Caki2 (cell line): ENCODE measurements around the gene DENND5A. TPM values are rescaled to one million over a fixed set of nuclear protein-coding genes. Genes with fewer than 3 reads are reported as not detected.
A peak's percentile ranks its signal among the peaks of the same experiment; 100 is the strongest.

Experiments used
- DNase-seq: peaks from one replicate; pipeline ENCODE4 v3.0.0-alpha.2; 2015; ENCODE audit warnings: low read depth
- in situ Hi-C: cut with HindIII; loops from 2 replicates; pipeline ENCODE4 v1.10.0; 2016; ENCODE audit warnings: low sequenced_read_pairs, low pct_unique_long_range_greater_than_20kb, mixed read lengths
- total RNA-seq: library from RNA; depleted of rRNA; stranded (reverse); fragments of >200 nt; shearing (Covaris generic); gene quantifications from 2 replicates; pipeline ENCODE4 v1.2.3, GENCODE V29; 2014; ENCODE audit warnings: low replicate concordance

Gene DENND5A
- total RNA-seq, 1 experiment from 2014 or later = 105 TPM

DNA sequence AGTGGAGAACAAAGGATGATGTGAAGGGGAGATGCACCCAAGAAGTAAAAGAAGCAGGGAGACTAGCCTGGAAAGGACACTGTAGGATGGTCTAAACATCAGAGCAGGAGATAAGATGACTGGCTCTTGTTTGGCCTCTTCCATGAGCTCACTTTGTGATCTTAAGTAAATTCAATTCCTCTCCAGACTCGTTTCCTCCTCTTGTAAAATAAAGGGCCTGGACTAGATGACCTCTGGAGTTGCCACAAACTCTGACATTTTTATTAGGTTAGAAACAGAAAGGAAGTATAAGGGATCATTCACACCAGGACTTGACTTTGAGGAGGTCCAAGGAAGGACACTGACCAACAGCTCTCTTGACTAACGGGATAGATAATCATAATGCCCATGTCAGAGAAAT is 113.5 kb downstream of the DENND5A start:
- in situ Hi-C loops = no loop called here
- DNase-seq = no peak

DNA sequence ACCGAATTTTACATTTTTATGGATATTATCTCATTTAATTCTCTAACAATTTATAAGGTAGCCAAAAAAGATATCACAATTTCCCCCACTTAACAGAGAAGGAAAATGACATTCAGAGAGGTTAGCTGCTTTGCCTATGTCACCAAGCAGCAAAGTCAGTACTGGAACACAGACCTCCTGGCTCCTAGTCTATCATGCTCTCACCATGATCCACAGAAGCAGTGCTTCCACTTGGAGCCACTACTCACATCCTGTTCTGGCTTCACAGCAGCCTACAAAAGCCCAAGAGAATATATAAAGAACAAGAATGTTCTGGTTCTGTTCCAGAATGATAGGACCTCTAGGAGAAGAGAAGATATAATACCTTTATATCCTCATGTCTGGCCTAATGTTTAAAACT is 114.2 kb downstream of the DENND5A start:
- DNase-seq = no peak
- in situ Hi-C loops = no loop called here

DNA sequence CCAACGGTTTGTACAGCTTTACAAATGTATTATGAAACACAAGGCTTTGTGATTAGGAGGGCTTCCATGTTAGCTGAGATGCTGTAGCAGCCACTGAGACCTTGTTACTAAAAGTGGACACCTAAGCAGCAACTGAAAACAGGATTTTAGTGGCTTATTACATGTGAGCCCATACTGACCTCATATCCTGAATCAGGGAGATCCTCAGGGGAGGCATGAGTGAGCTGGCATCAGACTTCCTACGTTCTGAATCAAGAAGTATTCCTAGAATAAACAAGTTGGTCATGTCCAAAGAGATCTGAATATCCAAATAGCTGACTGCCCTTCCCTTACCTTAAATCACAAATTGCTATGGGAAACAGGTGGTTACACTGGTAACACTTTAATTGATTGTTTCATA is 114.6 kb downstream of the DENND5A start:
- DNase-seq = no peak
- in situ Hi-C loops = no loop called here

DNA sequence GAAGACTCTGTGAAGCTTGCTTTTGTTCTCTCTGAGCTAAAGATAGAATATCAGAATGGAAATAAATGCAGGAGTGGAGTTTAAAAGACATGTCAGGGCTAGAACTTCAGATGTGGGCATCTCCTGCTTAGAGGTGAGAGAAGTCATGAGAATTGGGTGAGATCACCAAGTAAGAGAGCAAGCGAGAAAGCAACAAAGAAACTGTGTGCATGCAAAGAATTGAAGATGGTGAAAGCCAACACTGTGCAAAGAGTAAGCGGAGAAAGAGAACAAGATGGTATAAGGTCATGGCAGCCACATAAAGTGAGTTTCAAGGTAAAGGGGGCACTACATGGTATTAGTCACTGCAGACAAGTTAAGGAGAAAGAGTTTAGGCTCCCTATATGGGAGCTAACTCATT is 116.4 kb downstream of the DENND5A start:
- in situ Hi-C loops = no loop called here

DNA sequence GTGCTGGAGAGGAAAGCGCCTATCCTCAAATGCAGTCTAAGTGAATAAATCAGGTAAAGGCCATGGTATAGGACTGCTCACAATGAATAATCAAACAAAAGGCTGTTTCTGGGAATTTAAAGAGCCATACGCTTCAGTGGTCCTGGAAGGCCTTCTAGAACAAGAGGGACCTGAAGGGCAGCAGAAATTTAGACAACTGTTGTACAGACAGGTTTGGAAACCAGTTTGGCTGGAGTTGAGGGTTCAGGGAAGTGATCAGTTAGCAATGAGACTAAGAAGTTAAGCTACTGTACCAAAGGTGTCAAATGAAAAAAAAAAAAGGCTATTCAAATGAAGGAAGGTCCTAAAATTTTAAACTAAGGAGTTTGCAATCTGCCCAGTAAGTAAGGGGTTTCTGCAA is 117.1 kb downstream of the DENND5A start:
- in situ Hi-C loops = no loop called here
- no peak for DNase-seq

More for the DNA sequence above, 116.4 kb downstream of the DENND5A start:
- DNase-seq = no peak

DNA sequence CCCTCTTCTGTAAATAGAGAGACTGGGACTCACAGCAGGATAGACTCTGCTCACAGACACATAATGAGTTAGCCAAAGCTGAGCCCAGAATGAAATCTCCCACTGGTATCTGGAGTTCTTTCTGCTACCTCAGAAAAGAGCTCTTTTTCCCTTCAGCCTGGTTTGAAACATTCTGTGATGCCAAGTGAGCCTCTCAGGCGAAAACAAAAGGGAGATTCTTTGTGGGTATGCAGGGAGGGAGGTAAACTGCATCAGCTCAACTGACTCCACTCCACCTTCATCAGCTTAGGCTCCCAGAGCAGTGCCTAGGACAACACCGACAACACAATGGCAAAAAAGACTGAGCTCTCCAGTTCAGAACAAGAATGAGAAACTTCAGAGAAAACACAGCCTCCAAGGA is 118.7 kb downstream of the DENND5A start:
- in situ Hi-C loops = no loop called here
- DNase-seq = no peak

DNA sequence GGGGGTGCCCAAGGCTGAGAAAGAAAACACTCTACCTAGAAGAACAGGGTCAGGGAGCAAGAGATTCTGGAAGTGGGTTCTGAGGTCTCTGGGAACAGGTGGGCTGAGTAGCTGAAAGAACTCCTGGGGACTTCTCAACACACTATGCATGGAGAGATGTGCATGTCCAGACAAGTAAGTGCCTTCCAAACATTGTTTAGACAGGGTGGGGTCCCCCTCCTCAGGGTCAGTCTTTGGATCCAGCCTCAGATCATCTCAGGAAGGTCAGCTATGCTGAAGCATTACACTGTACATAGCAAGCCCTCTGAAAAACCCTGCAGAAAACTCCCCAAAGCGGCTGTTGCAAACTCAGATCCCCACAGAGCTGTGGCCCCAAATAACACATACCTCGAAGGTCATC is 119.9 kb downstream of the DENND5A start:
- DNase-seq = no peak
- in situ Hi-C loops = no loop called here

DNA sequence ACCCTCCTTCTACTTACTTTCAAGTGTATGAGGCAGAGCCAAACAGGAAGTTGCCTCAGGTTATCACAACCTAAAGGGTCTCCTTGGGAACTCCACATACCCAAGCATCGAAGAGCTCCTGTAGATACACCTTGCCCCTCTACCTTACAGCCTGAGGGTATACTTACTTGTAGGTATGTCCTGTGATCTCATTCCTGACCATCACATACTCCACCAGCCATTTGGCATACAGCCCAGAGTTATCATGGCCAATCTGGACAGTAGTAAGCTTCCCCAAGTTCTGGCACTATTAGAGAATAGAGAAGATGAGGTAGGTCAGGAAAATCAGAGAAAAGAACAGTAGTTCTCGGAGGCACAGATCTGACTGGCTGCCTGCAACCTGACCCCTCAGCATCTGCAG is 120.3 kb downstream of the DENND5A start:
- DNase-seq = no peak
- in situ Hi-C loops = no loop called here

DNA sequence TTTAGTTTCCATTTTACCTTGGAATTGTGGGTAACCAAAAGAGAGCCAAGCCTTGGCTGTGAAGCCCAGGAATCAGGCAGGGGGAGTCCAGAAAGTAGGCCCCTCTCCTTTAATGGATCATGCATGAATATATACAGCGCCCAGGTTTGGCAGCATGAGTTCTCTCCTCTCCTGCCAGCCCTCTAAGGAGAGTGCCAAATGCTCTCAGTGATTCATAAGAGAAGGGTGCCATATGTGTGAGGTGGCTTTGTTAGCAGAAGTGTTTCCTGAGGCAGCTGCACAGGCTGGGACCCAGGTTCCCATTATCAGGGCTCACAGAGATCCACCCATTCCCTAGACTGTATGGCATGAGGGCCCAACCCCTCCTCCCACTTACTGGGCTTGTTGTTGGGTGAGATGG is 121.4 kb downstream of the DENND5A start:
- no peak for DNase-seq
- in situ Hi-C loops = no loop called here

DNA sequence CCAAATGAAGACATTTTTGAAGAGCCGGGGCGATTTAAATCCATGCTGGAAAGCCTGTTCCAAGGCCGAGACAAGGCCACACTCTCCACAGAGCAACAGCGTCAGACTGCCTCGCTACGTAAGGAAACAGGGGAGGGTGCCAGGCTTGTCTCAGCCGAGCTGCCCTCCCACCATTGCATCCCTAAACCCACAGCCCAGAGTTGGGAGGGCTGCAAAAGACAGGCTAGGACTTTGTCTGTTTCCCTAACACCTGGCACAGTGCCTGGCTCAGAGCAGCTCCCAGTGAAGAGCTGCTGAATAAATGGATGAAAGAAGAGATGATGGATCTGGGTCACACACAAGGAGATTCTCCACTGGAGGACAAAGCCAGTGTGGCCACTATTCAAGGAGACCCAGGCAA is 122.4 kb downstream of the DENND5A start:
- no peak for DNase-seq
- in situ Hi-C loops = no loop called here

DNA sequence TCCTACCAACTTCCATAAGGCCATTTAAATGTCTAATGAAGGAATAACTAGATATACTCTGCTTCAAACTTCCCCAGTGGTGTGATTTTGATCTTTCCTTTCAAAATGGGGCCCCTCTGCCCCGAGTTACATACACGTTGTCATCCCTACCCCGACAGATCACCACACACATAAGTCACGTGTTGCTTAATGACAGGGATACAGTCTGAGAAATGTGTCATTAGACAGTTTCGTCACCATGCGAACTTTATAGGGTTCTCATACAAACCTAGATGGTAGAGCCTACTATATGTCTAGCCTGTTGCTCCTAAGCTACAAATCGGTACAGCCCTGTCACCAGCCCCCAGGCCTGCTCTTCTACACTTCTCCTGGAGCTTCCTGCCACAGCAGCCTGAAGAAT is 124.0 kb downstream of the DENND5A start:
- in situ Hi-C loops = no loop called here
- no peak for DNase-seq

DNA sequence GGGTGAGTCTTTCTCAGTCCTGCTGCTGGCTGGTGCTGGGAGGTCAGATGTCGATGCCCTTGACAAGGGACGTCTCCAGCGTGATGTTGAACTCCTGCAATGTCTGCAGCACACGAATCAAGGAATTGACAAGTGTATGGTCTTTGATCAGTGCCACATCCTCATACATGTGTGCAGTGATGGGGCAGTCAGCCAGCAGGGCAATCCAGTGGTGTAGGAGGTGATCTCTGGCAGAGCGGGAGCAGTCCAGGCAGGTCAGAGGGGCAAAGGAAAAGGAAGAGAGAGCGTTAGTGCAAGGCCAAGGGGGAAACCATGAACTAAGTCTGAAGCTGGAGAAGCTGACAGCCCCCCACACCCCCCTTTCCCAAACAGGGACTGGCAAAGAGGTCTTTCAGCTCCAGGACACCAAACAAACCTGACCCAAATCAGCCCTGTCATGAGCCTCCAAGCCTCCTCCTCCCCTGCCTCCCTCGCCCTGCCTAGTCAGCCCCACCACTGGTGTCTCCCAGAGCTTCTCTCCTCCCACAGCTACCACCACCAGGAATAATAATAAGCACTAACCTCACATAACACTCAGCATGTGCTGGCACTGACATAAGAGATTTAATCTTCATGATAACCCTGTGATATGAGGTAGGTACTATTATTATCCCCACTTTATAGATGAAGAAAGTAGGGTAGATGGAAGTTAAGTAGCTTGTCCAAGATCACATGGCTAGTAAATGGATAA is 125.4 kb downstream of the DENND5A start:
- in situ Hi-C loops = no loop called here
- peak; percentile 72 for DNase-seq

DNA sequence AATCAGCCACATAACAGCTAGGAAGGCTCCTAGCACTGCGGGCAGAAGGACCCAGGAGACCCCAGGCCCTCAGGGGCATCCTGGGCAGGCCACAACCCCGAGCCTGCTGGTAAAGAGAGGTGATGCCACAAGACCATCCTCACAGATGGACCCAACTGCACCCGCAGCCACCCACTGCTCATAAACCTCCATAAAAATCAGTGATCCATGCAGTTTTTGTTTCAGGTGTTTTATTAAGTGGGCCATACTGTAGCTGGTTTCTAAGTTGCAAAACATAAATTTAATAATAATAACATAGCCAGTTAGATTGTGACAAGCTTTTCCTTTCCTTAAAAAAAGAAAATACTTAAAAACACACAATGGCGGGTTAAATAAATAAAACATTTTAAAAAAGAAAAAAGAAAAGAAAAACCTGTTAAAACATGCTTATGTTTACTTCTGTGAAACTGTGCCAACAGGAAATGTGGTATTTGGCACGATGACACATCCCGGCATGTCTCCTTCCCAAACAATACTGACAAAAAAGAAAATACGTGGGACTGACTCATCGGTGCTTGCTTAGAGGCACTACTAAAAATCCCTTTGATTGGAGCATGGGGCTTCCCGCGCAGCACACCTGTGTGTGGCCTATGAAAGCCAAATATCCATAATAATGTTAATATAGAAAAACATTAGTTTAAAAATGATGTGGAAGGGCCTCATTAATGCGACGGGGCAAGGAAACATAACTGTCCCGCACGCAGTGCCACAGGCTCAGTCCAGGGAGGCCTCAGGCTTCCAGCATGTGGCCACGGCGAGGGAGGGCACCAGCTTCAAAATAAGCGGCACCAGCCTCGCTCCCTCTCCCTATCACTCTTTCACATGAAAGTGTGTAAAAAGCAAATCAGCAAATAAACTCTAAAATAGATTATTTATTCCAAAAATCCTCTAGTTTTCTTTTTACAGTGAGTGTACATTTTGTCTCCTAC is 126.3 kb downstream of the DENND5A start:
- peak; percentile 88 for DNase-seq
- in situ Hi-C loops = no loop called here

DNA sequence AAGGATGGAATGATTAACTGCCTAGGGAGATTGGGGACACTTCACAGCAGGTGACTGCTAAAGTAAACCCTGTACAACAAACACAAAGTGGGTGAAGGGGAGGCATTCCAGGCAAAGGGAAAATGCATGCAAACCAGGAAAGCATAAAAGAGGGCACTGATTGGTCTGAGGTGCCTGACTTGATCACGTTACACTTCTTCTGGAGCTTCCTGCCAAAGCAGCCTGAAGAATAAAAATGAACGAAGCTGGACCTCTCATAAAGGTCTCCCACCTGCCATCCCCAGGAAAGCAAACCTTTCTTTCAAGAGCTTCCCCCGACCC is 127.1 kb downstream of the DENND5A start:
- in situ Hi-C loops = no loop called here

DNA sequence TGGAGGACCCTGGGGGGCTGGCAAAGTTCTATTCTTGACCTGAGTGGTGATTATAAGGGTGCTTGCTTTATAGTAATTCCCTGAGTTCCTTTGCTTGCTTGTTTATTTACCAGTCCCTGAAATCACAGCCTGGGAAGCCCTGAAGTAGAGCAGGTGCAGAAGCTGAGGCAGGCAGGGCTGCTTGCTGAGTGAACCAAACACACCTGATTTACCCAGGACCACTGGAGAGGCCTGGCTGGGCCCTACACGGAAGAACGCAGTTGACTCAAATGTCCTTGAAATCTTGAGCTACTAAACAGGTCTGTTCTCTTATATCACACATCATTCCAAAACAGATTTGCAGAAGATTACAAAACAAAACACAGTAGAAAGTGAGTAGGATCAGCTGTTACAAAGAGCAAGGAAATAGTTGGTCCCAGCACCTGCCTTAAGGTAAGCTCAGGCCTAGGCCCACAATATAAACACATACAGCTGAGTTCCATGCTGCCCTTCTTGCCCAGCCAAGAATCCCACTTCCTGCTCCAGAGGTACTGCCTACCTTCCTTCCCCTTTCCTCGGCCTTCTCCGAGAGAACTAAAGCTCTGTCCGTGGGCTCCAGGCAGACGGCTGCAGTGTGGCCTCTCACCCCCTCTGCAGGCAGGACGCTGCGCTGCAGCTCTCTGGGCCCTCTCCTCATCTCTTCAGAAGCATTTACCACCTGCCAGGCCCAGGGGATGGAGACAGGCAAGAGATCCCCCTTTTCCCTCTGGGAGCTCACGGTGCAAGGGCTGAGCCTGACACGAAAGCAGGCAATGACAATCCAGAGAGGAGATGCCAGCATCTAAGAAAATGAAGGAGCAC is 127.6 kb downstream of the DENND5A start:
- DNase-seq = peak; percentile 81

More for the DNA sequence above, 127.1 kb downstream of the DENND5A start:
- DNase-seq = no peak

DNA sequence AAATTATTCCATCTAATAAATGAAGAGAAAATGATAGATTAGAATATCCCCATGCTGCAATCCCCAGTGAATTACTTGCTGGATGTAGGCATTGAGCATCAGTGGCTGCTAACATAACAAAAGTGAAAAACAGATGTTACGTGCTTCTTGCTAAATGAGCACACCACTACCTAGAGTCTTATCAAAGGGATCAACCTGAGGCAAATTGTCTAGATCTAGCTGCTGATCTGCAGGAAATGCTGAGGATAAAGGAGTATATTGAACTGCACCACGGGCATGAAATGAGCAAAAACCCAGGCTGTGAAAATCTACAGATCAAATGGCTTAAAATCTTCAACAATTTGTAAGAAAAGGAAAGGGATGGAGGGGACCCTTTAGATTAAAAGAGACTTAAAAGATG is 128.4 kb downstream of the DENND5A start:
- in situ Hi-C loops = no loop called here
- no peak for DNase-seq

More for the DNA sequence above, 127.6 kb downstream of the DENND5A start:
- in situ Hi-C loops = no loop called here

DNA sequence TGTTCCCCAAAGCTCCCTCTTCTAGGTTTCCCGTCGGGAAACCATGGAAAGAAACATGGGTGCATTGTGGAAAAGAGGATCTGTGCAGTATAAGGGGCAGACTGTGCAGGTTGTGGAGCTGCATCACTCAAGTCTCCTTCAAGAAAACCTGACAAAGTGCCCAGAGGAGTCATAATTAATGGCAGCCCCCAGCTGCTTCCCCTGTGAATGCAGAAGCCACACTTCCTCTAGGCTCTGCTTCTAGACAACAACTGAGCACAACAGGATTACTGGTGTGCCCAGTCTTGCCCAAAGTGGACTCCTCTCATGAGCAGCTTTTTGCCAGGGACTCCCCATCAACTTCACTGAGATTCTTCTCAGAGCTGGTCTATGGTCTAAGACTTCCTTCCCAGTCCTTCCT is 131.2 kb downstream of the DENND5A start:
- DNase-seq = no peak
- in situ Hi-C loops = no loop called here

DNA sequence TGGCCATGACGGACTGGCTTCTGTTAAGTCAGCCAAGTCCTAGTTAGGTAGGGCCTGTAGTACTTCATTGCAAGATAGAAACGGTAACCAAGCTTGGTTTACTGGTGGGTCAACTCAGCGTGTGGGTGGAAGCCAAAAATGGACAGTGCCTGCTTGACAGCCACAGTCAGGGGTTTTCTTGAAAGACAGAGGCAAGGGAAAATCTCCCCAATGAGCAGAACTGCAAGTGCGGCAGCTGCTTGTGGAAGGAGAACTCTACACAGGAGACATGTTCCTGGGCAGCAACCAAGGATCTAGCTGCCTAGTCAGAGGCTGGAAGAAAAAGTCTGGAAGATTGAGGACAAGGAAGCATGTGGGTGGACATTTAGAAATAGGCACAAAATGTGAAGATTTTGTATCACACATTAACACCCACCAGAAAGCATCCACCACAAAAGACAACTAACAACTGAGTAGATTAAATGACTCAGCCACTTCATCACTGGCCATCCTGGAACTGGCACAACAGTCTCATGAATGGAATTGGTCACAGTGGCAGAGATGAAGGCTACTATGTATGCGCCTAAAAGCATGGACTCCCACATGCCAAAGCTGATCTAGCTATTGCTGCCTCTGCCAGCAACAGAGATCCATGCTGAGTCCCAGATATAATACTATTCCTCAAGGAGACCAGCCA is 132.8 kb downstream of the DENND5A start:
- in situ Hi-C loops = no loop called here
- no peak for DNase-seq
